GM18508 (cell line): Measurements from ENCODE around the gene DKC1.

Experiments
- ATAC-seq: cut with Tn5 transposase; IDR thresholded peaks from one replicate; pipeline ENCODE4 v1.9.1; 2021; ENCODE audit warnings: moderate number of reproducible peaks; ENCODE audit not compliant: insufficient read depth, unreplicated experiment

DKC1 gene

GRCh38 chrX:154784149-154784995 is 21.7 kb downstream of the DKC1 start:
- ATAC-seq = no peak

GRCh38 chrX:154785716-154786115 is 23.1 kb downstream of the DKC1 start:
- no peak for ATAC-seq

GRCh38 chrX:154791467-154791866 is 28.8 kb downstream of the DKC1 start:
- ATAC-seq = no peak

GRCh38 chrX:154791939-154792338 is 29.3 kb downstream of the DKC1 start:
- no peak for ATAC-seq

- ATAC-seq = no peak
Measured at GRCh38 chrX:154793084-154793795, 30.6 kb downstream of the DKC1 start.

- ATAC-seq = no peak
Measured at GRCh38 chrX:154795016-154795415, 32.4 kb downstream of the DKC1 start.

GRCh38 chrX:154797006-154797405 is 34.3 kb downstream of the DKC1 start:
- no peak for ATAC-seq

GRCh38 chrX:154799556-154800348 is 37.1 kb downstream of the DKC1 start:
- ATAC-seq = no peak

GRCh38 chrX:154800478-154801210 is 38.0 kb downstream of the DKC1 start:
- ATAC-seq = no peak

GRCh38 chrX:154802947-154803346 is 40.3 kb downstream of the DKC1 start:
- ATAC-seq = no peak

- no peak for ATAC-seq
Measured at GRCh38 chrX:154804261-154804956, 41.7 kb downstream of the DKC1 start.

- no peak for ATAC-seq
Measured at GRCh38 chrX:154804957-154805695, 42.5 kb downstream of the DKC1 start, which contains the start of gene MPP1. Gene MPP1, minus strand, starts transcription at chrX:154805485. Its CDS starts 112 bp downstream, at chrX:154805373.

- no peak for ATAC-seq
Measured at GRCh38 chrX:154805696-154806091, 43.0 kb downstream of the DKC1 start.

GRCh38 chrX:154806837-154807501 is 44.3 kb downstream of the DKC1 start:
- ATAC-seq = no peak

GRCh38 chrX:154809939-154810665 is 47.4 kb downstream of the DKC1 start:
- no peak for ATAC-seq

- no peak for ATAC-seq
Measured at GRCh38 chrX:154812341-154813101, 49.9 kb downstream of the DKC1 start.

GRCh38 chrX:154813801-154814200 is 51.1 kb downstream of the DKC1 start:
- ATAC-seq = no peak
